Loucy (cell line): ENCODE measurements around the gene KRT32.

Experiments
- EZH2phosphoT487 ChIP-seq: fragments of 200-600 bp; IDR thresholded peaks from 2 replicates; pipeline ENCODE4 v1.6.1; 2018; ENCODE audit warnings: antibody characterized with exemption, mild to moderate bottlenecking, moderate library complexity, borderline replicate concordance
- TF ChIP-seq, protein P1 (sequence below): fragments of 200-600 bp; sonication (generic); conservative IDR thresholded peaks from 2 replicates; pipeline ENCODE4 v1.5.1; 2014; ENCODE audit warnings: mild to moderate bottlenecking, antibody characterized with exemption, low read length

DNA sequence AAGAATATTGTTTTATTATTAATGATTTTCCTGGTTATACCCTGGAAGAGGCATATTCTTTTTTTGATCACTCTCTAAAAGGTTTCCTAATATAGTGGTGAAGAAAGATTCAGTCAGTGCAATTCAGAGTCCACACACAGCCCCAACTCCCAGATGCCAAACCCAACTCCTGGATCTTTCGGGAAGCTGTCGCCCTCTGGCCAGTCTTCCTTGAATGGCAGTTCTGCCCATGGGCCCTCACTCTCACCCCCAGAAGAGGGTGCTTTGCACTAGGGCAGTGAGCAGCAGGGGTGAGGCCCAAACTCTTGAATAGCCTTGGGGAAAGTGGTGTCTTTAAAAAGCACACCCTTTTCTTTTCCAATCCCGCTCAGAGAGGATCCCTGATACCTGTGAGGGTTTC is 11.0 kb downstream of the KRT32 start:
- TF ChIP-seq EZH2phosphoT487 = no peak
- TF ChIP-seq, protein P1, sequence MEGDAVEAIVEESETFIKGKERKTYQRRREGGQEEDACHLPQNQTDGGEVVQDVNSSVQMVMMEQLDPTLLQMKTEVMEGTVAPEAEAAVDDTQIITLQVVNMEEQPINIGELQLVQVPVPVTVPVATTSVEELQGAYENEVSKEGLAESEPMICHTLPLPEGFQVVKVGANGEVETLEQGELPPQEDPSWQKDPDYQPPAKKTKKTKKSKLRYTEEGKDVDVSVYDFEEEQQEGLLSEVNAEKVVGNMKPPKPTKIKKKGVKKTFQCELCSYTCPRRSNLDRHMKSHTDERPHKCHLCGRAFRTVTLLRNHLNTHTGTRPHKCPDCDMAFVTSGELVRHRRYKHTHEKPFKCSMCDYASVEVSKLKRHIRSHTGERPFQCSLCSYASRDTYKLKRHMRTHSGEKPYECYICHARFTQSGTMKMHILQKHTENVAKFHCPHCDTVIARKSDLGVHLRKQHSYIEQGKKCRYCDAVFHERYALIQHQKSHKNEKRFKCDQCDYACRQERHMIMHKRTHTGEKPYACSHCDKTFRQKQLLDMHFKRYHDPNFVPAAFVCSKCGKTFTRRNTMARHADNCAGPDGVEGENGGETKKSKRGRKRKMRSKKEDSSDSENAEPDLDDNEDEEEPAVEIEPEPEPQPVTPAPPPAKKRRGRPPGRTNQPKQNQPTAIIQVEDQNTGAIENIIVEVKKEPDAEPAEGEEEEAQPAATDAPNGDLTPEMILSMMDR = no peak
